Measurements from ENCODE around the gene HEXD.
"Not testable (repeated sequence)": the region's sequence is repeated elsewhere in the genome, so short reads cannot be mapped to it uniquely, and the experiment has no call there.

Gene HEXD

DNA sequence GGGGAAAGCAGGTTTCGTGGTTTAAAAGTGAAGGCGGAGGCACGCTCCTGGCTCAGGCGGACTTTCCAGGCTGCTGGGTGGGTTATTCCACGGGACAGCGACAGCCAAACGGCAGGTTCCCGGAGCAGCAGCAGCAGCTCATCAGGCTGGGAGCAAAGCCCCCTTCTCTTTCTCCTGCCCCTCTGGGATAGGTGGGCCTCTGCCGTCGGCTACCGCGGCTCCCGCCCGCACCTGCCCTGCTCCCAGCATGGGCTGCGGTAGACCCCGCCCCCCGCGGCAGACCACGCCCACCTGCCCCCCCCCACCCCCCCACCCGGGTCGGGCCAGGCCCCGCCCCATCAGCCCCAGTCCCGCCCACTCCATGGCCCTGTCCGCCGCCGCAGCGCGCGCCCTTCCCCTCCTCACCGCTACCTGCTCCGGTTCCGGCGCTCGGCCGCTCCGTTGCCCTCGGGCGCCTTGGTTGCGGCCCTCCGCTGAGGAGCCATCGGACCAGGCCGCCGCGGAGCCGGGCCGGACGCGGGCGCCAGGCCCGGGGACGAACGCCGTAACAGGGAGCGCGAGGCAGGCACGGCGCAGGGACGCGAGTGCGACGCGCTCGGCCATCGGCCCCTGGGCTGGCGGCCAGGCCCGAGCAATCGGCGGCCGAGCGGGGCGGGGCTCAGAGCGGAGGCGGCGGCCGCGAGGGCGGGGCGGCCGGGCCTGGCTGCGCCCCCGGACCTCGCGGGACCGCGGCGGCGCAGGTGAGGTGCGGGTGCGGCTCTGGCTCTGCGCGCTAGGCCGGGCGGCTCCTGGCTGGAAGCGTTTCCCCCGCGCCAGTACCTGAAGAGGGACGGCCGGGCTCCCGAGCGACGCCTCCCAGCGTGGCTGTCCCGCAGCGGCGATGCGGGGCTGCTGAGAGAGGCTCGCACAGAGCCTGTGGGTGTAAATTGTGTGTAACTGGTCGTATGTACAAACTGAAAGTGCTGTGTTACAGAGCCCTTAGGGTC lies at the start of gene HEXD, which contains the start of gene OGFOD3:
Gene HEXD, plus strand, starts transcription at position 347 of the 986 bp plus-strand sequence. CDS start 1,453 bp downstream, outside the sequence.
Gene OGFOD3, minus strand, starts transcription at position 586 of the 986 bp plus-strand sequence. Its CDS starts 101 bp downstream, at position 485.
- DNase-seq (ENCODE audit: low read depth in 2 of 2), result peak; percentile 74 to 80

DNA sequence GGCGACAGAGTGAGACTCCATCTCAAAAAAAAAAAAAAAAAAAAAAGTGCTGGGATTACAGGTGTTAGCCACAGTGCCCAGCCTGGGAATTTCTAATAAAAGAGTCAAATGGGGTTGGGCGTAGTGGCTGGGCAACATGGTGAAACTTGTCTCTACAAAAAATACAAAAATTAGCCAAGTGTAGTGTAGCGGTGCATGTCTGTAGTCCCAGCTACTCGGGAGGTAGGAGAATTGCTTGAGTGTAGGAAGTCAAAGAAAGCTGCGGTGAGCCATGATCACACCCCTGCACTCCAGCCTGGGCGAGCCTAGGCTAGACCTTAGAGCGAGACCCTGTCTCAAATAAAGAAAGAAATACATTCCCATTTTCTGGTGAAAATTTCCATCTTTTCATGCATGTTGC lies 48.9 kb upstream of the HEXD start:
- DNase-seq (ENCODE audit: low read depth in 2 of 2), result no peak

DNA sequence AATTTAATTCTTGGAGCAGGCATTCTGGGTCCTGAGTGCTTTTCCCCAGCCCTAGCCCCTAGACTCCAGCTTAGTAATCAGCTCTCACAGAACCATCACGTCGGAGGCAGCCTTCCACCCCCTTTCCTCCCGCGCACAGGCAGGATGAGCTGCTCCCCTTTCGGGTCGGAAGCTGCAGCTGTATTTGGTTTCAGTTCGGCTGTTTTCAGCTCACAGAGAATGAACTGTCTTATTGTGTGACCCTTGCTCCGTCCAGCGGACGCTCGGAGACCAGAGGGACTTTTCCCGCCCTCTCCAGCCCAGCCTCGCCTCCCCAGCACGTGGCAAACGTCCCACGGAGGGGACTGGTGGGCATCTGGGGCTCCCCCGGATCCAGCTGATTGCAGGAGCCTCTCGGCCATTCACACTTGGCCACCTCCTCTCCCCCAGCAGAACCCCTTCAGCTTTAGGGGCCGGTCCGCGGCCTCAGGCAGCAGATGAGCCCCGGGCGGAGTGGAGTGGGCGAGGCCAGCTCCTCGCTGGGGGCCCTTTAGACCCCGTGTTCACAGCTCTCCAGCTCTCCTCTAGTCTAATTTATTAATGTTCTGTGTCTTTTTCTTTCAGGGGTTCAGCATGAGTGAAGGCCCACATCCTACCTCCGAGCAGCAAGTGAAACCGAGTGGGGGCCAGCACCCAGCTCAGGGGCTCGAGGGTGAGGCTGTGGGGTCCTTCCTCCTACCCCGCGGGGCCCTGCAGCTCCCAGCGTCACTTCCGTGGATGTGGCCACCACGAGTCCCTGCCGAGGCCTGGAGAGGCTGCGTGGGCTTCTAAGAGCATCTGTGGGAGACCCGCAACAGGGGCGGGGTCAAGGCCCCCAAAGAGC lies 47.4 kb upstream of the HEXD start:
- DNase-seq (ENCODE audit: low read depth in 2 of 2), result peak; percentile 17 to 39

DNA sequence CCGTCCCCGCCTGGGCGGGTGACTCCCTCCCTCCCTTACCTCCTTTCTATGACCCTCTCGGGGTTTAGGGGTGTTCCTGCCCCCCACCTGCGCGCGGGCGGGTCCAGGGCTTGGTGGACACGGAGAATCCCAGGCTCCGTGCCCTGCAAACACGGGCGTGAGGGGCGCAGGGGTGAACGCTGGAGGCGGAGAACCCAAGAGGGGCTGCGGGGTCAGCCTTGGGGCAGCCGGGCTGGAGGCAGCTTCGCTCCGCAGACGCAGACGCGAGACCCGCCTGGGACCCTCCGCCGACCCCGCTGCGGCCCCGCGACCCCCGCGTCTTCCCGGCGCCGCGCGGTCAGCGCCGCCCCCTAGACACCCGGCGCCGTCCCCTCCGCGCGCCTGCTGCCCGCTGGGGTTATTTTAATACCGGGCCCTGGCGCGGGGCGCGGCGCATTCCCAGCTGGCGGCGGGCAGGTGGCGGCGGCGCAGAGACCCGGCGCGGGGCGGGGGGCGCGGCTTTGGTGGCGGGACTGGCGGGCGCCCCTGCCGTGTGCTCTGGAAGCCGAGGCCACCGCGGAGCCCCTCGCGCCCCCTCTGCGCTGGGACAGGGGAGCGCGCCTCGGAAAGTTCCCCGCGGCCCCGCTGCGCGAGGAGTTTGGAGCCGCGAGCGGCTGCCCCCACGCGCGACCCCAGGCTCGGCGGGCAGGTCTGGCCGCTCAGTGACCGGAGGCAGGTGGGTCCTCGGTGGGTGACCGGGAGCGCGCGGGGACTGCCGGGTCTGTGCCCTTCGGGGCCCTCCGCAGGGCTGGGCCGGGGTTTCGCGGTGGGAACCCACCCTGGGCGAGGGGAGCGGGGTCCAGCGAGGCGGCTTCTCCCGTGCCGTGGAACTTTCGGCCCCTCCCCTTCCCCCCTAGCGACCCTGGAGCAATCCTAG lies 46.6 kb upstream of the HEXD start, which contains the start of gene UTS2R:
Gene UTS2R, plus strand, starts transcription at position 433 of the 916 bp plus-strand sequence. CDS start 2,560 bp downstream, outside the sequence.
- no peak for DNase-seq (ENCODE audit: low read depth in 2 of 2)

DNA sequence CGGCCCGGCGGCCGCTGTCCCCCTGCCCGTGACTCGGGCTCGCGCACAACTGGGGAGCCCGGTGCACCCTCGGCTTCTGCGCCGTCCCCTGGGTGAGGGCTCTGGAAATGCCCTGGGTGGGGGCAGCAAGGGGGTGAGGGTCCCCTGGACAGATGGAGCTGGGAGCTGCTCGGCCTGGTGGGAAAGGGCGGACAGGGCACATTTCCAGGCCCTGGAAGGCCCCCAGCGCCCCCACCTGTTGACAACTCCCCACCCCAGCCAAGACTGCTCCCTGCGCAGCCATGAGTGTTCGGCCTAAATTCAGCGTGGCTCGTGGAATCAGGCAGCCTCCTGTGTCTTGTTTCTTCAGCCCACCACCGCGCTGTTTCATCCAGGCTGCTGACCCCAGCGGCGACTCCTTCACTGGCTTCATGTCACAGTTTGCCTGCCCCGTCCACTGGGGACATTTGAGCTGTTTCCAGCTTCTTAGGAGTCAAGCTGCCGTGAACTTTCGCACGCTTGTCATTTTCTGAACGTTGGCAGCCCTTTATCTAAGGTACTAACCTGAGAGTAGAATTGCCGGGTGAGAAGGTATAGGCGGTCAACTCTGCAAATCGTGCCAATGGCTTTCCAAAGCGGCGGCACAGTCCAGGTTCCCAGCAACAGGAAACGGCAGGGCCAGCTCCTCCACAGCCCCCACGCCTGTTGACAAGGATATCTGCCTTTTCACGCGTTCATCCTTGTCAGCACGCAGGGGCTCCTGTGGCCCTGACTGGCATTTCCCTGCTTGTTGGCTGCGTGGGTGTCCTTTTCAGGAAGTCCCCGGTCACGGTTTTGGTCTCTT lies 45.7 kb upstream of the HEXD start:
- no peak for DNase-seq (ENCODE audit: low read depth in 2 of 2)

DNA sequence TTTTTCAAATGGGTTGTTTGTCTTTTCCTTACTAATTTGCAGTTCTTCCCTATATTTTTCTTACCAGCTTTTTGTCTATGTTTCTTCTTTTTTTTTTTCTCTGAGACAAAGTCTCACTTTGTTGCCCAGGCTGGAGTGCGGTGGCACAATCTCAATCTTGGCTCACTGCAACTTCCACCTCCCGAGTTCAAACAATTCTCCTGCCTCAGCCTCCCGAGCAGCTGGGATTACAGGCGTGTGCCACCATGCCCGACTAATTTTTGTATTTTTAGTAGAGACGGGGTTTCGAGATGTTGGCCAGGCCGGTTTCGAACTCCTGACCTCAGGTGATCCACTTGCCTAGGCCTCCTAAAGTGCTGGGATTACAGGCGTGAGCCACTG lies 45.1 kb upstream of the HEXD start:
- DNase-seq (ENCODE audit: low read depth in 2 of 2), result not testable (repeated sequence)

DNA sequence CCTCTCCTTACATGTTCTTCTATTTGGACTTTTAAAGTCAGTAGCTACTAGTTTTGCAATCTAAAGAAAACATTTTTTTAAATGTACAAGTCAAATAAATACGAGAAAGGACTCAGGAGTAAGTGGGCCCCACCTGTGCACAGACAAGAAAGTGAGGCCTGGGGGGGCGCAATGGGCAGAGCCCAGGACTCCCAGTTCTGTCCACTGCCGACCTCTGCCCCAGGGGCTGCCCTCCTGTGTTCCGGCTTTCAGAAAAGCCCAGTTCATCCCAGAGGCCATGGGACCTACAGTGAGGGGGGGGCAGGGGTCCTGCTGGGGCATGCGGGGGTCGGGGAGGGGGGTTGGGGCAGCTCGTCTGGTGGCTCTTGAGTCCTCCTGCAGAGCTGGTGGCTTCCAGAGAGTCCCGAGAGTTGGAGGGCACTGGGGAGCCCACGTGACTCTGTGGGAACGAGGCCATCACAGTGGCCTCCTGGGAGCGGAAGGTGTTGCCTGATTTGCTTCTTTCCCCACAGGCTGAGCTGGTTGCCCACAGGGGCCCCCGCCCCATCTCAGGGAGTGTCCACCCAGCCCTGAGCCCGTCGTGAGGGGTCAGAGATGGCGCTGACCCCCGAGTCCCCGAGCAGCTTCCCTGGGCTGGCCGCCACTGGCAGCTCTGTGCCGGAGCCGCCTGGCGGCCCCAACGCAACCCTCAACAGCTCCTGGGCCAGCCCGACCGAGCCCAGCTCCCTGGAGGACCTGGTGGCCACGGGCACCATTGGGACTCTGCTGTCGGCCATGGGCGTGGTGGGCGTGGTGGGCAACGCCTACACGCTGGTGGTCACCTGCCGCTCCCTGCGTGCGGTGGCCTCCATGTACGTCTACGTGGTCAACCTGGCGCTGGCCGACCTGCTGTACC lies 44.2 kb upstream of the HEXD start:
- no peak for DNase-seq (ENCODE audit: low read depth in 2 of 2)

DNA sequence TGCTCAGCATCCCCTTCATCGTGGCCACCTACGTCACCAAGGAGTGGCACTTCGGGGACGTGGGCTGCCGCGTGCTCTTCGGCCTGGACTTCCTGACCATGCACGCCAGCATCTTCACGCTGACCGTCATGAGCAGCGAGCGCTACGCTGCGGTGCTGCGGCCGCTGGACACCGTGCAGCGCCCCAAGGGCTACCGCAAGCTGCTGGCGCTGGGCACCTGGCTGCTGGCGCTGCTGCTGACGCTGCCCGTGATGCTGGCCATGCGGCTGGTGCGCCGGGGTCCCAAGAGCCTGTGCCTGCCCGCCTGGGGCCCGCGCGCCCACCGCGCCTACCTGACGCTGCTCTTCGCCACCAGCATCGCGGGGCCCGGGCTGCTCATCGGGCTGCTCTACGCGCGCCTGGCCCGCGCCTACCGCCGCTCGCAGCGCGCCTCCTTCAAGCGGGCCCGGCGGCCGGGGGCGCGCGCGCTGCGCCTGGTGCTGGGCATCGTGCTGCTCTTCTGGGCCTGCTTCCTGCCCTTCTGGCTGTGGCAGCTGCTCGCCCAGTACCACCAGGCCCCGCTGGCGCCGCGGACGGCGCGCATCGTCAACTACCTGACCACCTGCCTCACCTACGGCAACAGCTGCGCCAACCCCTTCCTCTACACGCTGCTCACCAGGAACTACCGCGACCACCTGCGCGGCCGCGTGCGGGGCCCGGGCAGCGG lies 43.4 kb upstream of the HEXD start:
- no peak for DNase-seq (ENCODE audit: low read depth in 2 of 2)

DNA sequence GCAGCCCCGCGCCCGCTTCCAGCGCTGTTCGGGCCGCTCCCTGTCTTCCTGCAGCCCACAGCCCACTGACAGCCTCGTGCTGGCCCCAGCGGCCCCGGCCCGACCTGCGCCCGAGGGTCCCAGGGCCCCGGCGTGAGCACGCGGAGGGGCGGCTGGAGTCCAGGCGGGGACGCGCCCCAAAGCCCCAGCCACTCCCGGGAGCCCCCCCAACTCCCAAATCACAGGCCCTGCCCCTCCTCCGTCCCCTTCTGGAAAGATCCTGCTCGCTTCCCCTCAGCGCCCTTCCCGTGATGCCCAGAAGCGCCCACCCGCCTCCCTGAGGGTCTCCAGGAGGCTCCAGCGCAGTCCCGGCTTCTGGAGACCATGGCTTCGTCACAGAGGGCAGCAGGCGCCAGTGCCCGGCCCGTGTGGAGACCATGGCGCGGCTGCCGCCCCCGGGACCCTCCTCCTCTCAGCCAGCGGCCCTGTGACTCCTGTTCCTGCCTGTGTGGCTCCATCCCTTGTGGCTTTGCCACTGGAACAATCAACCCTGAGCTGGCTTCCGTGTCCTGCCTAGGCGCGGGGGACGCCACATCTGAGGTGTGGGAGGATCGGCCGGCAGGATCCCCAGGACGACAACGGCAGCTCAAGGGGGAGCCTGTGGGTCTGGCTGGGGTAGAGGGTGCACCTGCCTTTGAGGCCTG lies 42.6 kb upstream of the HEXD start:
- DNase-seq (ENCODE audit: low read depth in 2 of 2), result no peak

DNA sequence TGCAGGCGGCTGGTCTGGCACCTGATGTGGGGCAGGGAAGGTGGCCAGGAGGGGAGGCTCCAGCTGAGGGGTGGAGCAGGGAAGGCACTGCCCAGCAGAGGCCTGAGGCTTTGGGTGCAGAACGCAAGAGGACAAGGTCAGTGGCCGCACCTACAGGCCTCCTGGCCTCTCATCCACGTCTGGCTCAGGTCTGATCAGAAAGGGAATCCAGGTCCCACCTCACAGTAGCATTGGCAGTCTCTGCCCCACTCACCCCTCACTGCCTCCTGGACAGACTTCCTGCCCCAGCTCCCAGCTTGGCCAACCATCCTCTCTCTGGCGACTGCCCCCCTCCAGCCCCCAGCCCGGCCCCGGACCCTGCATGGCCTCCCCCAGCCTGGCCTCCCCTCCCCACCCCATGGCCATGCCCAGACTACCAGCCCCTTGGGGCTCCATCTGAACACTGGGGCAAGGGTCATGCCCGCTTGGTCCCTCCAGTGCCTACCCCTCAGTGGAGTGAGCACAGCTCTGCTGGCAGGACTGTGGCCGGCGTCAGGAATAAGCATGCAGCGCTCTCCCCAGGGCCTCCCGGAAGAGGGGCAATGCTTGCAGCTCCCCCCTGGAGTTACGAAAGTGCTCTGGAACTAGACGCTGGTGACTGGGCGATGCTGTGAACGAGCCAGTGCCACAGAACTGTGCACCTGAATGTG lies 42.0 kb upstream of the HEXD start:
- no peak for DNase-seq (ENCODE audit: low read depth in 2 of 2)

DNA sequence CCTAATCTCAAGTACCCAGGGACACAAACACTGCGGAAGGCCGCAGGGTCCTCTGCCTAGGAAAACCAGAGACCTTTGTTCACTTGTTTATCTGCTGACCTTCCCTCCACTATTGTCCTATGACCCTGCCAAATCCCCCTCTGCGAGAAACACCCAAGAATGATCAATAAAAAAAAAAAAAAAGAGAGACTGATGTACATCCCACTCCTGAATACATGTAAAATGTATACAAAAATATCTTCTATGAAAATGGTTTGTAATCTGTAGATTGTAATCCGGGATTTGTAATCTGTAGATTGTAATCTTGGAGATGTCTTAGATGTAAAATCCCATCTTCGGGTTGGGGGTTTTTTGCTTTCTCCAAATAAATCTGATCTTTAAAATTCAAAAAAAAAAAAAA lies 40.9 kb upstream of the HEXD start:
- not testable (repeated sequence) for DNase-seq (ENCODE audit: low read depth in 2 of 2)

DNA sequence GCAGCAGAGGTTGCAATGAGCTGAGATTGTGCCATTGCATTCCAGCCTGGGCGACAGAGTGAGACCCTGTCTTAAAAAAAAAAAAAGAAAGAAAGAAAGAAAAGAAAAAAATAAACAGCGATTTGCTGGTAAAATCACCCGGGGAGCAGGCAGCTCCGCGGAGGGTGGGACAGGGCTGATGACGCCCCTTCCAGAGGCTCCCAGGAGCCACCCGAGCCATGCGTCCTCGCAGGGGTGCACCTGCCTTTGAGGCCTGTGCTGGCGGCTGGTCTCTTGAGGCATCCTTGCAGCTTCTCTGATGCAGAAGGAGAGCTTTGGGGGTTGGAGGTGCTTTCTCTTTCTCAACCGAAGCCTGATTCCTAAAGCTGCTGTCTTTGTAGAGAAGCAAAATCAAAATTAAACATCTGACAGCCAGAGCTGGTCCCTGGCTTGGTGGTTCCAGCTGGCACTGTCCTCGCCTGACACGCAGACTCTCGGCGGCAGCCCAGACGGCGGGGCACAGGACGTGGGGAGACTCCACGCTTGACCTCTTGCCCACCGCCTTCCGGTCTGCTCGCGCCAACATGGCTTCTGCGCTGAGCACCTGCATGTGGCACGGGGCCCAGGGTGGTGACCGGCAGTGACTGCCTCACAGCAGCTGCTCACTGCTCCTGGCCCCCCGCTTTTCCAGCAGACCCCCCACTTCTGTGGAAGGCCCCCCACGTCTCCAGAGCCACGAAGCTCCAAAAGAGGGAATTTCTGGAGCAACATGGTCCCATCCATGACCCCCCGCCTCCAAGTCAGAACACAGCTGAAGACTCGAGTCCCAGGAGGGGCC lies 40.0 kb upstream of the HEXD start:
- no peak for DNase-seq (ENCODE audit: low read depth in 2 of 2)

DNA sequence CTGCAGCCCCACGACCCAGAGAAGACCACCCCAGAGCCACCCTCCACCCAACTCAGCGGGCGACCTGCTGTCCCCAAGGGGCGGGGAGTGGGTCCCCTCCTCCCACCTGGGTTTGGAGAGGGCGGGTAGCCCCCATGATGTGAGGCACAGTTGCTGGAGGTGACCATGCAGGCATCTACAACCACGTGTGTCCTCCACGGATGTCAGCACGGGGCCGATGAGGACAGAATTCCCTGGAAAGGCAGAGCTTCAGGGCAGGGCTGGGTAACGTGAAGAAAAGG lies 39.5 kb upstream of the HEXD start:
- no peak for DNase-seq (ENCODE audit: low read depth in 2 of 2)

DNA sequence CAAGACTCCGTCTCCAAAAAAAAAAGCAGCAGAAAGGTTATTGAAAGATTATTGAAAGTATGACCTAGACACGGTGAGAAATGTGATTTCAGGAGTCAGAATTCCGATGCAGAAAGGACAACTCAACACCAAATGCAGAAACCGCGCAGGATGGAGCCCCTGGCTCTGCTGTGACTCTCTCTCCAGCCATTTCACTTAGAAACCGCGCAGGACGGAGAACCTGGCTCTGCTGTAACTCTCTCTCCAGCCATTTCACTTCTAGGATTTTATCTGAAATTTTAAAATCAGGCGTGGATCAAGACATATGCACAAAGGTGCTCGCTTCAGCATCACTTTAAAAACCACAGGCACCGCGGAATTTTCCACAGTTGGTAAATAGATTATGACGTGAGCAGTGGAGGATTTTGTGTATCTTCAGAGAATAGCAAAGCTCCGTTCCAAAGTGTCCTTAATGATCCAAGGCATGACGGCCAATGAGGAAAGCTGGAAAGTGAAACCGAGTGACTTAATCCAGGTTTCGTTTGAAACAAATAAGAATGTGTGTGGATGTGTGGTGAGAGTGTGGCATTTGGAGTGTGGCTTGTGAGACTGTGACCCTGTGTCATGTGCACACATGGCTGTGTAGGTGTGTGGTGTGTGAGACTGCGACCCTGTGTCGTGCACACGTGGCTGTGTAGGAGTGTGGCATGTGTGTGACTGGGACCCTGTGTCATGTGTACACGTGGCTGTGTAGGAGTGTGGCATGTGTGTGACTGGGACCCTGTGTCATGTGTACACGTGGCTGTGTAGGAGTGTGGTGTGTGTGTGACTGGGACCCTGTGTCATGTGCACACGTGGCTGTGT lies 37.1 kb upstream of the HEXD start:
- no peak for DNase-seq (ENCODE audit: low read depth in 2 of 2)

DNA sequence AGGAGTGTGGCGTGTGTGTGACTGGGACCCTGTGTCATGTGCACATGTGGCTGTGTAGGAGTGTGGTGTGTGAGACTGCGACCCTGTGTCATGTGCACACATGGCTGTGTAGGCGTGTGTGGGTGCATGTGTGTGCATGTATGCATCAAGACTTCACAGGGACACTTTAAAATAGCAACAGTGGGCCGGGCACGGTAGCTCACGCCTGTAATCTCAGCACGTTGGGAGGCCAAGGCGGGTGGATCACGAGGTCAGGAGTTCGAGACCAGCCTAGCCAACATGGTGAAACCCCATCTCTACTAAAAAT lies 36.5 kb upstream of the HEXD start:
- not testable (repeated sequence) for DNase-seq (ENCODE audit: low read depth in 2 of 2)

All from stimulated activated CD4-positive, alpha-beta T cell treated with anti-CD3 and anti-CD28 coated beads, Interleukin-1b, Interleukin-23, amount 100 ng/mL, for 4 hours (primary cell).